GM10248 (cell line): ENCODE results near the gene CDC42BPB.

Experiments used
- CTCF ChIA-PET: fragments of 300-600 bp; sonication (Branson Sonifier 250); formaldehyde crosslinking; extraction: SDS; loops from one replicate; lab custom pipeline; 2021; ENCODE audit warnings: antibody characterized with exemption; lab: Yijun Ruan, JAX
- POLR2A ChIA-PET: fragments of 350-650 bp; sonication (Branson Sonifier 250); formaldehyde crosslinking; extraction: SDS; loops from one replicate; lab custom pipeline; 2020; ENCODE audit warnings: antibody characterized with exemption; lab: Yijun Ruan, JAX
- DNase-seq: peaks from one replicate; pipeline ENCODE4 v3.0.0; 2012; ENCODE audit errors: extremely low spot score
- TF ChIP-seq, protein P1 (sequence below): IDR thresholded peaks from 2 replicates; pipeline ENCODE4 v1.5.1; 2012; ENCODE audit warnings: mild to moderate bottlenecking, low read depth; ENCODE audit errors: extremely low read depth, missing control alignments, control extremely low read depth

The CDC42BPB gene

DNA sequence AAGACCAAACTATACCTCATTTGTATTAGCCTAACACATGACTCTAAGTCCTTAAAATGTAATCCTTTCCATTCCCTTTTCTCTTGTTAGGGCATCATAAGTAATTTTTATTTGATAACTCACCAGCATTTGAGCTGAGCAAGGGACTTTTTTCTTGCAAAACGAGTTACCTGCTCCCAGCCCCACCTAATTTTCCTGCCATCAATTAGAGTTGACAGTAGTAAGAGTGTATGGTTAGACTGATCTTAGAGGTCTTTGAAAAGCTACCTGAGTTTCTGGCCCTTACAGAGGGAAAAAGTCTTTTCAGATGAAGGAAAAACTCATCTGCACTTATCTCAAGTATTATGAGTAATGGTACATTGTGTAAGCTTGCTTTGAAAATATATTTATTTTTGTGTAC lies 168.6 kb downstream of the CDC42BPB start:
- TF ChIP-seq, protein P1, sequence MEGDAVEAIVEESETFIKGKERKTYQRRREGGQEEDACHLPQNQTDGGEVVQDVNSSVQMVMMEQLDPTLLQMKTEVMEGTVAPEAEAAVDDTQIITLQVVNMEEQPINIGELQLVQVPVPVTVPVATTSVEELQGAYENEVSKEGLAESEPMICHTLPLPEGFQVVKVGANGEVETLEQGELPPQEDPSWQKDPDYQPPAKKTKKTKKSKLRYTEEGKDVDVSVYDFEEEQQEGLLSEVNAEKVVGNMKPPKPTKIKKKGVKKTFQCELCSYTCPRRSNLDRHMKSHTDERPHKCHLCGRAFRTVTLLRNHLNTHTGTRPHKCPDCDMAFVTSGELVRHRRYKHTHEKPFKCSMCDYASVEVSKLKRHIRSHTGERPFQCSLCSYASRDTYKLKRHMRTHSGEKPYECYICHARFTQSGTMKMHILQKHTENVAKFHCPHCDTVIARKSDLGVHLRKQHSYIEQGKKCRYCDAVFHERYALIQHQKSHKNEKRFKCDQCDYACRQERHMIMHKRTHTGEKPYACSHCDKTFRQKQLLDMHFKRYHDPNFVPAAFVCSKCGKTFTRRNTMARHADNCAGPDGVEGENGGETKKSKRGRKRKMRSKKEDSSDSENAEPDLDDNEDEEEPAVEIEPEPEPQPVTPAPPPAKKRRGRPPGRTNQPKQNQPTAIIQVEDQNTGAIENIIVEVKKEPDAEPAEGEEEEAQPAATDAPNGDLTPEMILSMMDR = no peak
- ChIA-PET POLR2A (no interaction called here), CTCF (interaction anchor here (1.0 to 1.4 kb wide), 2 partner anchors 17 to 194 kb away, joined by 3 to 4 read pairs; no protein-coding TSS in a partner anchor)
- DNase-seq = no peak

DNA sequence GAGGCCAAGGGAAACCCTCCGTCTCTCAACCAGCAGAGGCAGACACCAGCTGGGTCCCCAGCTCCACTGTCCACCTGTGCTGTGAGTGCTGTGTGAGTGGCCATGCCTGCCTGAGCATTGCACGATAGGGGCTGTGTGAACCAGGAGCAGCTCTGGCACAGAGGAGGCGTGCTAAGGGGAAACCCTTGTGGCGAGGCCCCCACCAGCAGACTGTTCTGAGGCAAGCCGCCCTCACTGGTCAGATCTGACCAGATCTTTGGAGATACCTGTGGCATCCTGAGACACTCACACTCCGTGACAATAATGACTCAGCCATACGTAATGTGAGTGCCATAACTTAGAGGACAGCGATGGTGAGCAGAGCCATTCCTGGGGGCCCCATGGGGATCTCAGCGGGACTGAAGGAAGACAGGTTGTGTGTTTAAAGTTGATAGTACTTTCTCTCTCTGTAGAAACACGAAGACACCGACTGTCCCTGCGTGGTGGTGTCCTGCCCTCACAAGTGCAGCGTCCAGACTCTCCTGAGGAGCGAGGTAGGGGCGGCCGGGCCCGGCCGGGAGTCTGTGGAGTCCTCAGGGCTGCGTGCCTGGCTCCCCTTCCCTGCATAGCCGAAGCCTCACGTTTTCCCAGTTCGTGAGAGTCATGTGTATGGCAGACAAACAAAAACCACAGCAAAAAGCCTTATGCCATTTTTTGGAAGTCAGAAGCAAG lies 171.5 kb downstream of the CDC42BPB start:
- POLR2A ChIA-PET = no interaction called here
- CTCF ChIA-PET = interaction anchor here (1.2 kb wide), 1 partner anchor 12 kb away, joined by 3 read pairs; no protein-coding TSS in a partner anchor
- TF ChIP-seq, protein P1 = no peak
- no peak for DNase-seq

DNA sequence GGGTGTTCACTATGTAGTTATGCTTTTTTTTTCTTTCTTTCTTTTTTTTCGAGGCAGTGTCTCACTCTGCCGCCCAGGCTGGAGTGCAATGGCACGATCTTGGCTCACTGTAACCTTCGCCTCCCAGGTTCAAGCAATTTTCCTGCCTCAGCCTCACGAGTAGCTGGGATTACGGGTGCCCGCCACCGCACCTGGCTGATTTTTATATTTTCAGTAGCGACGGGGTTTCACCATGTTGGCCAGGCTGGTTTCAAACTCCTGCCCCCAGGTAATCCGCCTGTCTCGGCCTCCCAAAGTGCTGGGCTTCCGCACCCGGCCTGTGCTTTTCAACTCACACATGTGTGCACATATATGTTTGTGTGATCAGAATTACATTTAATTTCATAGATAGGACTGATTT lies 173.8 kb downstream of the CDC42BPB start:
- DNase-seq = no peak
- TF ChIP-seq, protein P1 = no peak
- ChIA-PET CTCF (interaction anchor here (1.4 kb wide), 1 partner anchor 12 kb away, joined by 3 read pairs; no protein-coding TSS in a partner anchor), POLR2A (no interaction called here)

DNA sequence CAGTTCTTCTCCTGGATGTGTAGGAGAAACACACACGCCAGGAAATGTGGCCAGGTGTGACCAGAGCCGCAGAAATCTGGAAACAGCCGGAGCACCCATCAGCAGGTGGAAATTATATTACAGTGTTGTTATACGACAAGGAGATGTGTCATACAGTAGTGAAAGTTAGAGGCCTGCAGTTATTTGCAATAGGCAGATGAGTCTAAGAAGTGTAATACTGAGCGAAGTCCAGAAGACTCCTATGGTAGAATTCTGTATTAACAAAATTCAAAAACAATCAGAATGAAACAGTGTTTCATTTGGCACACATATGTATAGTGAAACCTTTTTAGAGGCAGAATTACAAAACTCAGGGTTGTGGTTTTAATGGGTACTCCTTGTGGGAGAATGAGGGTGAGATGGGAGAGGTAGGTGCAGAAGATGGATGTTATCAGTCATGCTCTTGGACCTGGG lies 174.2 kb downstream of the CDC42BPB start:
- ChIA-PET CTCF (interaction anchor here (1.4 kb wide), 1 partner anchor 13 kb away, joined by 3 read pairs; no protein-coding TSS in a partner anchor), POLR2A (no interaction called here)
- TF ChIP-seq, protein P1 = no peak
- no peak for DNase-seq
